Measurements from ENCODE around the gene BACH2.

DNA sequence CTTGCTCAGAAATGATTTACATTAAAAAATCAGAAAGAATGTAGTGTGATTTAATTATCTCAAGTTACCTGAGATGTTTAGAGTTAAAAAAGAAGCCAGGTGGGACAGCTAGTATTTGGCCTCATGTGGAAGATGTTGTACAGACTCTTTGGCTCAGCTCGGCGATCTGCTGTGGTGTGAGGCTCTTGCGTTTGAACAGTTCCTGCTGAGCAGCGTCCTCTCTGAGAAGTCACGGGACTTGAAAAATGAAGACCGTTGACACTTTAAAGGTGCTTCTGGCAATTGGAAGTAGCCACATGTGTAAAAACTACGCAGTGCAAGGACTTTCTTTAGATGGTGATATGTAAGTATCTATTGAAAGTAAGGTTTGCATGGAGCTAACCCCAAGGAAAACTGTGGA is 169.0 kb downstream of the BACH2 start:
- TF ChIP-seq, protein P1, sequence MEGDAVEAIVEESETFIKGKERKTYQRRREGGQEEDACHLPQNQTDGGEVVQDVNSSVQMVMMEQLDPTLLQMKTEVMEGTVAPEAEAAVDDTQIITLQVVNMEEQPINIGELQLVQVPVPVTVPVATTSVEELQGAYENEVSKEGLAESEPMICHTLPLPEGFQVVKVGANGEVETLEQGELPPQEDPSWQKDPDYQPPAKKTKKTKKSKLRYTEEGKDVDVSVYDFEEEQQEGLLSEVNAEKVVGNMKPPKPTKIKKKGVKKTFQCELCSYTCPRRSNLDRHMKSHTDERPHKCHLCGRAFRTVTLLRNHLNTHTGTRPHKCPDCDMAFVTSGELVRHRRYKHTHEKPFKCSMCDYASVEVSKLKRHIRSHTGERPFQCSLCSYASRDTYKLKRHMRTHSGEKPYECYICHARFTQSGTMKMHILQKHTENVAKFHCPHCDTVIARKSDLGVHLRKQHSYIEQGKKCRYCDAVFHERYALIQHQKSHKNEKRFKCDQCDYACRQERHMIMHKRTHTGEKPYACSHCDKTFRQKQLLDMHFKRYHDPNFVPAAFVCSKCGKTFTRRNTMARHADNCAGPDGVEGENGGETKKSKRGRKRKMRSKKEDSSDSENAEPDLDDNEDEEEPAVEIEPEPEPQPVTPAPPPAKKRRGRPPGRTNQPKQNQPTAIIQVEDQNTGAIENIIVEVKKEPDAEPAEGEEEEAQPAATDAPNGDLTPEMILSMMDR (IDR thresholded peaks at IDR 0.05) = no peak
- no peak for TF ChIP-seq POLR2A (IDR thresholded peaks at IDR 0.05)
